IMR-90 (cell line): Measurements from ENCODE around the gene ADGRG2. TPM values are rescaled to one million over a fixed set of nuclear protein-coding genes. Genes with fewer than 3 reads are reported as not detected.

Source experiments
- ATAC-seq: fragments of 200-7000 bp; cut with Tn5 transposase; 2 replicates; pipeline ENCODE4 v1.9.1; 2020; ENCODE audit warnings: low read depth, mild to moderate bottlenecking, moderate library complexity
- BruUV-seq: library from RNA; stranded (reverse); fragments of 400-500 nt; replicated peaks from 2 replicates; lab custom pipeline; 2021; lab: Mats Ljungman, UMichigan
- CTCF ChIA-PET: fragments of 300-600 bp; formaldehyde crosslinking; extraction: SDS; loops from one replicate; lab custom pipeline; 2021; ENCODE audit warnings: antibody characterized with exemption; lab: Yijun Ruan, JAX
- POLR2A ChIA-PET: fragments of 300-600 bp; sonication (Branson Sonifier 250); formaldehyde crosslinking; loops from one replicate; lab custom pipeline; 2022; ENCODE audit warnings: antibody characterized with exemption; ENCODE audit not compliant: unreplicated experiment; lab: Charles Lee
- DNase-seq: peaks from one replicate; pipeline ENCODE4 v3.0.0; 2013
- H2AFZ ChIP-seq: replicated peaks from 2 replicates; pipeline ENCODE3; 2013; ENCODE audit warnings: low read length, mild to moderate bottlenecking; ENCODE audit not compliant: poor library complexity
- H2AK5ac ChIP-seq: 2 replicates; pipeline ENCODE4 v1.6.1; 2013; ENCODE audit warnings: low read depth, low read length, inconsistent platforms
- H2AK9ac ChIP-seq: replicated peaks from 2 replicates; pipeline ENCODE3; 2013; ENCODE audit warnings: mild to moderate bottlenecking, low read depth, low read length, moderate library complexity; ENCODE audit not compliant: poor library complexity
- H2BK120ac ChIP-seq: 2 replicates; pipeline ENCODE4 v1.6.1; 2013; ENCODE audit warnings: low read depth, low read length, inconsistent platforms
- H2BK15ac ChIP-seq: 3 replicates; pipeline ENCODE4 v1.6.1; 2013; ENCODE audit warnings: low read depth, low read length, inconsistent platforms
- H2BK20ac ChIP-seq: 2 replicates; pipeline ENCODE4 v1.6.1; 2013; ENCODE audit warnings: low read depth, mild to moderate bottlenecking, inconsistent platforms, low read length, moderate library complexity
- H2BK5ac ChIP-seq: 2 replicates; pipeline ENCODE4 v1.6.1; 2013; ENCODE audit warnings: mild to moderate bottlenecking, low read depth, low read length, inconsistent platforms; ENCODE audit not compliant: poor library complexity, severe bottlenecking
- H3K14ac ChIP-seq: replicated peaks from 2 replicates; pipeline ENCODE4 v1.6.1; 2013; ENCODE audit warnings: low read depth, low read length, inconsistent platforms
- H3K18ac ChIP-seq: 2 replicates; pipeline ENCODE4 v1.6.1; 2013; ENCODE audit warnings: low read depth, low read length, control low read depth
- H3K23ac ChIP-seq: 2 replicates; pipeline ENCODE4 v1.6.1; 2013; ENCODE audit warnings: low read depth, low read length, inconsistent platforms
- H3K27ac ChIP-seq: 2 replicates; pipeline ENCODE4 v1.5.1; 2013; ENCODE audit warnings: mild to moderate bottlenecking, control low read depth, low read length; ENCODE audit not compliant: insufficient read depth
- H3K27me3 ChIP-seq: 2 replicates; pipeline ENCODE4 v1.6.1; 2013; ENCODE audit warnings: low read length; ENCODE audit not compliant: control insufficient read depth, insufficient read depth
- H3K36me3 ChIP-seq: 2 replicates; pipeline ENCODE4 v1.6.1; 2013; ENCODE audit warnings: low read length, mixed read lengths; ENCODE audit not compliant: control insufficient read depth, insufficient read depth
- H3K4ac ChIP-seq: 2 replicates; pipeline ENCODE4 v1.6.1; 2013; ENCODE audit warnings: low read depth, low read length, inconsistent platforms
- H3K4me1 ChIP-seq: 2 replicates; pipeline ENCODE4 v1.6.1; 2013; ENCODE audit warnings: low read length, mixed read lengths; ENCODE audit not compliant: control insufficient read depth, insufficient read depth
- H3K4me2 ChIP-seq: 2 replicates; pipeline ENCODE4 v1.6.1; 2013; ENCODE audit warnings: low read depth, mild to moderate bottlenecking, control low read depth, low read length, moderate library complexity
- H3K4me3 ChIP-seq: 2 replicates; pipeline ENCODE4 v1.5.1; 2013; ENCODE audit warnings: low read depth, mild to moderate bottlenecking, control low read depth, low read length, moderate library complexity; ENCODE audit not compliant: insufficient read depth
- H3K56ac ChIP-seq: 2 replicates; pipeline ENCODE4 v1.6.1; 2013; ENCODE audit warnings: low read length, inconsistent platforms; ENCODE audit not compliant: insufficient read depth; ENCODE audit errors: extremely low read depth
- H3K79me1 ChIP-seq, 2 experiments: 2 replicates each; pipeline ENCODE4 v1.6.1; 2013; ENCODE audit warnings: low read length in 2 of 2, inconsistent platforms in 1 of 2, low read depth in 1 of 2
- H3K9ac ChIP-seq: 2 replicates; pipeline ENCODE4 v1.6.1; 2013; ENCODE audit warnings: low read depth, low read length, control low read depth
- H3K9me1 ChIP-seq: 2 replicates; pipeline ENCODE4 v1.6.1; 2013; ENCODE audit warnings: low read length, inconsistent platforms; ENCODE audit not compliant: insufficient read depth
- H3K9me3 ChIP-seq: 2 replicates; pipeline ENCODE4 v1.6.1; 2013; ENCODE audit warnings: low read length; ENCODE audit not compliant: control insufficient read depth, insufficient read depth
- H4K20me1 ChIP-seq: 2 replicates; pipeline ENCODE4 v1.6.1; 2013; ENCODE audit warnings: low read length, inconsistent platforms; ENCODE audit not compliant: insufficient read depth
- H4K5ac ChIP-seq: 2 replicates; pipeline ENCODE4 v1.6.1; 2013; ENCODE audit warnings: mild to moderate bottlenecking, low read depth, low read length, control low read depth
- H4K8ac ChIP-seq, 2 experiments: 2 replicates each; pipeline ENCODE4 v1.6.1; 2013; ENCODE audit warnings: low read depth in 2 of 2, low read length in 2 of 2, control low read depth in 1 of 2, inconsistent platforms in 1 of 2
- H4K91ac ChIP-seq: 2 replicates; pipeline ENCODE4 v1.6.1; 2013; ENCODE audit warnings: low read depth, low read length, inconsistent platforms; ENCODE audit not compliant: insufficient read depth
- BHLHE40 ChIP-seq: fragments of 150-350 bp; IDR thresholded peaks from 2 replicates; pipeline ENCODE4 v1.6.1; 2016; ENCODE audit warnings: mild to moderate bottlenecking, low read depth, low read length
- CEBPB ChIP-seq: IDR thresholded peaks from 2 replicates; pipeline ENCODE4 v1.6.1; 2012; ENCODE audit warnings: low read depth, low read length, improper control_type of control experiment
- CHD1 ChIP-seq: IDR thresholded peaks from 2 replicates; pipeline ENCODE4 v1.6.1; 2012; ENCODE audit warnings: low read depth, low read length, improper control_type of control experiment
- CTCF ChIP-seq: conservative IDR thresholded peaks from 2 replicates; pipeline ENCODE4 v1.5.1; 2012; ENCODE audit warnings: mild to moderate bottlenecking, low read depth, low read length, improper control_type of control experiment
- ELK1 ChIP-seq: fragments of 150-350 bp; IDR thresholded peaks from 2 replicates; pipeline ENCODE4 v1.6.1; 2016; ENCODE audit warnings: low read depth, mild to moderate bottlenecking, low read length, moderate library complexity, borderline replicate concordance
- FOS ChIP-seq: fragments of 150-350 bp; IDR thresholded peaks from 2 replicates; pipeline ENCODE4 v1.6.1; 2016; ENCODE audit warnings: low read depth, low read length
- MAFK ChIP-seq: IDR thresholded peaks from 2 replicates; pipeline ENCODE4 v1.6.1; 2012; ENCODE audit warnings: low read depth, low read length, improper control_type of control experiment
- MAZ ChIP-seq: IDR thresholded peaks from 2 replicates; pipeline ENCODE4 v1.6.1; 2012; ENCODE audit warnings: low read depth, mild to moderate bottlenecking, low read length, improper control_type of control experiment, moderate library complexity, borderline replicate concordance
- MXI1 ChIP-seq: IDR thresholded peaks from 2 replicates; pipeline ENCODE4 v1.6.1; 2012; ENCODE audit warnings: low read depth, mild to moderate bottlenecking, low read length, moderate library complexity, borderline replicate concordance
- NFE2L2 ChIP-seq: fragments of 150-350 bp; IDR thresholded peaks from 2 replicates; pipeline ENCODE4 v1.6.1; 2016; ENCODE audit warnings: low read depth, mild to moderate bottlenecking, low read length
- POLR2A ChIP-seq: IDR thresholded peaks from 2 replicates; pipeline ENCODE4 v1.6.1; 2012; ENCODE audit warnings: mild to moderate bottlenecking, low read depth, low read length
- RAD21 ChIP-seq: IDR thresholded peaks from 2 replicates; pipeline ENCODE4 v1.6.1; 2012; ENCODE audit warnings: low read length, improper control_type of control experiment
- RCOR1 ChIP-seq: IDR thresholded peaks from 2 replicates; pipeline ENCODE4 v1.6.1; 2012; ENCODE audit warnings: mild to moderate bottlenecking, low read length, improper control_type of control experiment; ENCODE audit not compliant: insufficient replicate concordance
- RFX5 ChIP-seq: IDR thresholded peaks from 2 replicates; pipeline ENCODE4 v1.8.0; 2012; ENCODE audit warnings: low read depth, mild to moderate bottlenecking, low read length, moderate library complexity
- SMC3 ChIP-seq: fragments of 150-350 bp; IDR thresholded peaks from 2 replicates; pipeline ENCODE4 v1.6.1; 2016; ENCODE audit warnings: low read depth, mild to moderate bottlenecking, antibody characterized with exemption, low read length, moderate library complexity
- USF2 ChIP-seq: fragments of 150-350 bp; IDR thresholded peaks from 2 replicates; pipeline ENCODE4 v1.6.1; 2017; ENCODE audit warnings: mild to moderate bottlenecking, antibody characterized with exemption, low read length, low read depth
- WGBS, 2 experiments: methylation state at CpG; one replicate each; pipeline versions ENCODE4 v1.1.5 to v1.1.7; 2013; ENCODE audit warnings: missing lambda C conversion rate in 2 of 2; ENCODE audit not compliant: insufficient read length in 1 of 2; ENCODE audit errors: extremely low coverage in 2 of 2; 5-methylcytosine and 5-hydroxymethylcytosine counted together
- dilution Hi-C: fragments of 300-500 bp; cut with HindIII; formaldehyde crosslinking; loops from one replicate; pipeline ENCODE4 v1.14.3; 2018; ENCODE audit warnings: low sequenced_read_pairs; ENCODE audit not compliant: unreplicated experiment
- in situ Hi-C: fragments of 300-500 bp; cut with MboI; formaldehyde crosslinking; loops from 3 replicates; pipeline ENCODE4 v1.14.3; 2019; ENCODE audit warnings: low sequenced_read_pairs, inconsistent platforms, mixed read lengths
- intact Hi-C: fragments of 100-400 bp; cut with micrococcal nuclease; formaldehyde crosslinking; loops from 2 replicates; pipeline ENCODE4 v1.10.0; 2022
- polyA plus RNA-seq, 3 experiments: library from polyadenylated mRNA; depleted of rRNA; stranded (reverse); fragments of >200 nt; gene quantifications; 2 replicates each; pipeline ENCODE4 v1.2.3, GENCODE V29; 2012; ENCODE audit warnings: low replicate concordance in 1 of 3
- total RNA-seq: library from RNA; depleted of rRNA; stranded (reverse); fragments of >200 nt; gene quantifications from 2 replicates; pipeline ENCODE4 v1.2.3, GENCODE V29; 2012

The ADGRG2 gene
- total and polyA plus RNA-seq, 2 of the 4 experiments (the other 2 are of a cell fraction) = under 0.01 to 0.07 TPM

GRCh38 chrX:19059067-19059466 is 63.2 kb downstream of the ADGRG2 start:
- no peak for DNase-seq
- no peak overlapping the region for H3K23ac ChIP-seq
- H3K27ac ChIP-seq = no peak overlapping the region
- H2BK20ac ChIP-seq = no peak overlapping the region
- H4K8ac ChIP-seq = no peak overlapping the region
- WGBS, 2 experiments = 58% methylated on average over 3 of the region's 6 CpGs; no CpG with 5 or more reads in 1 of the 2 experiments
- H3K4me1 ChIP-seq = no peaks in the 10 kb centered on the region
- no peak overlapping the region for H2AFZ ChIP-seq
- H3K9ac ChIP-seq = no peak overlapping the region
- ATAC-seq = no peak
- no peak overlapping the region for H2BK120ac ChIP-seq
- H3K9me1 ChIP-seq = no peaks in the 10 kb centered on the region
- H2AK5ac ChIP-seq = no peak overlapping the region
- H3K27me3 ChIP-seq = no peaks in the 10 kb centered on the region
- H4K5ac ChIP-seq = no peak overlapping the region
- H3K4me3 ChIP-seq = no peak overlapping the region
- ChIA-PET POLR2A (no interaction called here), CTCF (no interaction called here)
- no peak overlapping the region for H2BK5ac ChIP-seq
- H2BK15ac ChIP-seq = no peak overlapping the region
- no peak overlapping the region for H3K14ac ChIP-seq
- H3K4me2 ChIP-seq = no peak overlapping the region
- H4K91ac ChIP-seq = no peak overlapping the region
- dilution Hi-C loops (no loop called here), in situ Hi-C loops (no loop called here), intact Hi-C loops (no loop called here)
- no TSS peak for BruUV-seq
- no peak overlapping the region for H3K56ac ChIP-seq
- TF ChIP-seq USF2 = no peak
- TF ChIP-seq RFX5 = no peak
- no peak for TF ChIP-seq CTCF
- TF ChIP-seq MAZ = no peak
- no peak for TF ChIP-seq BHLHE40
- TF ChIP-seq MXI1 = no peak
- no peak for TF ChIP-seq CHD1
- TF ChIP-seq POLR2A = no peak
- TF ChIP-seq RAD21 = no peak
- no peak for TF ChIP-seq NFE2L2
- no peak for TF ChIP-seq FOS
- TF ChIP-seq RCOR1 = no peak
- no peak for TF ChIP-seq MAFK
- no peak for TF ChIP-seq SMC3
- TF ChIP-seq ELK1 = no peak
- no peak for TF ChIP-seq CEBPB
- no peaks in the 10 kb centered on the region for H3K79me1 ChIP-seq
- no peaks in the 10 kb centered on the region for H4K20me1 ChIP-seq
- no peak overlapping the region for H3K4ac ChIP-seq
- no peaks in the 10 kb centered on the region for H3K36me3 ChIP-seq
- no peaks in the 10 kb centered on the region for H3K9me3 ChIP-seq
- H2AK9ac ChIP-seq = no peak overlapping the region
- H3K18ac ChIP-seq = no peak overlapping the region
